ENCODE data around the gene MRC2.

The MRC2 gene

GRCh38 chr17:62703776-62704380, 76.4 kb downstream of the MRC2 start:
- peak; percentile 54 for DNase-seq

- DNase-seq = no peak
These were observed 77.0 kb downstream of the MRC2 start for GRCh38 chr17:62704381-62704971.

- no peak for DNase-seq
These were observed 77.8 kb downstream of the MRC2 start for GRCh38 chr17:62705156-62705777.

GRCh38 chr17:62705778-62706597, 78.5 kb downstream of the MRC2 start:
- DNase-seq = no peak

- DNase-seq = no peak
These were observed 79.3 kb downstream of the MRC2 start for GRCh38 chr17:62706598-62707424.

- no peak for DNase-seq
These were observed 79.9 kb downstream of the MRC2 start for GRCh38 chr17:62707425-62707739.

GRCh38 chr17:62708587-62708986, 81.1 kb downstream of the MRC2 start:
- DNase-seq = no peak

- no peak for DNase-seq
These were observed 84.7 kb downstream of the MRC2 start for GRCh38 chr17:62712171-62712581.

GRCh38 chr17:62713086-62713881, 85.8 kb downstream of the MRC2 start:
- DNase-seq = no peak

GRCh38 chr17:62714016-62714777, 86.7 kb downstream of the MRC2 start:
- no peak for DNase-seq

GRCh38 chr17:62715882-62716390, 88.5 kb downstream of the MRC2 start:
- DNase-seq = no peak

- DNase-seq = no peak
These were observed 89.5 kb downstream of the MRC2 start for GRCh38 chr17:62716834-62717588.

- no peak for DNase-seq
These were observed 90.1 kb downstream of the MRC2 start for GRCh38 chr17:62717589-62717855.

GRCh38 chr17:62717889-62718288, 90.4 kb downstream of the MRC2 start:
- no peak for DNase-seq

GRCh38 chr17:62718429-62718828, 91.0 kb downstream of the MRC2 start:
- DNase-seq = peak; percentile 32

GRCh38 chr17:62719586-62719985, 92.1 kb downstream of the MRC2 start:
- DNase-seq = no peak

- no peak for DNase-seq
These were observed 92.8 kb downstream of the MRC2 start for GRCh38 chr17:62720126-62720850.

- DNase-seq = no peak
These were observed 95.2 kb downstream of the MRC2 start for GRCh38 chr17:62722625-62723024.

- DNase-seq = no peak
These were observed 96.4 kb downstream of the MRC2 start for GRCh38 chr17:62723842-62724241.
